ENCODE results near the gene METRN.

Gene METRN

GRCh38 chr16:761625-762513, 47.0 kb downstream of the METRN start:
- DNase-seq = no peak

GRCh38 chr16:762595-763268, 47.8 kb downstream of the METRN start:
- no peak for DNase-seq

- DNase-seq = no peak
Observed at GRCh38 chr16:763369-764183, 48.7 kb downstream of the METRN start.

GRCh38 chr16:764184-764750, 49.3 kb downstream of the METRN start:
- no peak for DNase-seq

- no peak for DNase-seq
Observed at GRCh38 chr16:764848-765487, 50.0 kb downstream of the METRN start.

GRCh38 chr16:765488-765865, 50.6 kb downstream of the METRN start:
- DNase-seq = no peak

- no peak for DNase-seq
Observed at GRCh38 chr16:766008-766819, 51.3 kb downstream of the METRN start.

- DNase-seq = no peak
Observed at GRCh38 chr16:766820-767640, 52.1 kb downstream of the METRN start.

GRCh38 chr16:767743-768235, 52.9 kb downstream of the METRN start:
- DNase-seq = no peak

GRCh38 chr16:768428-768827, 53.5 kb downstream of the METRN start:
- no peak for DNase-seq

Measured in activated CD4-positive, alpha-beta T cell treated with anti-CD3 and anti-CD28 coated beads, Interleukin-2, Interleukin-6, amounts not matched to agents 100 ng/mL and 50 ng/mL, durations not matched to agents 16 hours and 8 hours (primary cell).